ENCODE data around the gene CELF1. TPM values are rescaled to one million over a fixed set of nuclear protein-coding genes. Genes with fewer than 3 reads are reported as not detected.
A peak's percentile ranks its signal among the peaks of the same experiment; 100 is the strongest.

The CELF1 gene
- total and polyA plus RNA-seq, 12 donors = 24.4 to 97.0 (median 85.5) TPM

DNA sequence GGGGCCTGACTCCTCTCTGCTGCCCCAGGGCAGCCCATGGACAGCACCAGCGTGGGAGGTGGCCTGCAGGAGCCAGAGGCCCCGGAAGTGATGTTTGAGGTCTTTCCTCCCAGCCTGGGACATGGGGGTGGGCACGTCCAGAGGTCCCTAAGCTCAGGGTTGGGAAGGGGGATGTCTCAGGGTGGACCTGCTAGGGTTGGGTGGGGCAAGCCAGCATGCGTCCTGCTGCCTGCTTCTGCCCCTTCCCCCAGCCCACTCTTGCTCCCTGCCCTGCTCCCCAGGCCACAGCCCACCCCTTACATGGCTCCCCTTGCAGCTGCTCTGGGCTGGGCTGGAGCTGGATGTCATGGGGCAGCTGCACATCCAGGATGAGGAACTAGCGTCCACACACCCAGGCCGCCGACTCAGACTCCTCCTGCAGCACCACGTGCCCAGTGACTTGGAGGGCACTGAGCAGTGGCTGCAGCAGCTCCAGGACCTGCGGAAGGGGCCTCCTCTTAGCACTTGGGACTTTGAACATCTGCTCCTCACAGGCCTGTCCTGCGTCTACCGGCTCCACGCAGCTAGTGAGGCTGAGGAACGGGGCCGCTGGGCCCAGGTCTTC lies 34.9 kb upstream of the CELF1 start:
- Histone ChIP-seq H3K27ac (peak overlapping the region in 2 of 10 donors; percentile 9 to 56), H3K4me3 (peak overlapping the region in 1 of 10 donors; percentile 28), H3K4me1 (peaks cover 0 to 27% (median 10%) of the 10 kb centered on the region in 9 donors), H3K36me3 (peaks cover 0 to 26% (median 21%) of the 10 kb centered on the region in 9 donors), H3K9me3 (no peaks in the 10 kb centered on the region), H3K27me3 (peaks cover 0 to 39% (median 23%) of the 10 kb centered on the region in 7 donors)
- DNase-seq = peak; percentile 37 to 48
- peak; percentile 18 to 57 (median 48) for ATAC-seq
- WGBS, 2 donors = 81% methylated on average over 14 of the region's 14 CpGs
- intact Hi-C loops (cut with DNase I) = loop anchor here in 1 of 10 donors (10.0 kb wide), 1 partner anchor 747 kb away; no protein-coding TSS in a partner anchor
- TF ChIP-seq, protein P1, sequence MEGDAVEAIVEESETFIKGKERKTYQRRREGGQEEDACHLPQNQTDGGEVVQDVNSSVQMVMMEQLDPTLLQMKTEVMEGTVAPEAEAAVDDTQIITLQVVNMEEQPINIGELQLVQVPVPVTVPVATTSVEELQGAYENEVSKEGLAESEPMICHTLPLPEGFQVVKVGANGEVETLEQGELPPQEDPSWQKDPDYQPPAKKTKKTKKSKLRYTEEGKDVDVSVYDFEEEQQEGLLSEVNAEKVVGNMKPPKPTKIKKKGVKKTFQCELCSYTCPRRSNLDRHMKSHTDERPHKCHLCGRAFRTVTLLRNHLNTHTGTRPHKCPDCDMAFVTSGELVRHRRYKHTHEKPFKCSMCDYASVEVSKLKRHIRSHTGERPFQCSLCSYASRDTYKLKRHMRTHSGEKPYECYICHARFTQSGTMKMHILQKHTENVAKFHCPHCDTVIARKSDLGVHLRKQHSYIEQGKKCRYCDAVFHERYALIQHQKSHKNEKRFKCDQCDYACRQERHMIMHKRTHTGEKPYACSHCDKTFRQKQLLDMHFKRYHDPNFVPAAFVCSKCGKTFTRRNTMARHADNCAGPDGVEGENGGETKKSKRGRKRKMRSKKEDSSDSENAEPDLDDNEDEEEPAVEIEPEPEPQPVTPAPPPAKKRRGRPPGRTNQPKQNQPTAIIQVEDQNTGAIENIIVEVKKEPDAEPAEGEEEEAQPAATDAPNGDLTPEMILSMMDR (IDR thresholded peaks at IDR 0.05) = no peak

- ATAC-seq = no peak
- Histone ChIP-seq H3K27me3 (peaks cover 0 to 33% (median 16%) of the 10 kb centered on the region in 7 donors), H3K4me1 (peaks cover 0 to 27% (median 10%) of the 10 kb centered on the region in 9 donors), H3K36me3 (peaks cover 0 to 33% (median 28%) of the 10 kb centered on the region in 9 donors), H3K27ac (peak overlapping the region in 4 of 10 donors; percentile 9 to 56 (median 38)), H3K4me3 (no peak overlapping the region), H3K9me3 (no peaks in the 10 kb centered on the region)
- TF ChIP-seq, protein P1 (IDR thresholded peaks at IDR 0.05) = no peak
- intact Hi-C loops (cut with DNase I) = loop anchor here in 1 of 10 donors (10.0 kb wide), 1 partner anchor 748 kb away; no protein-coding TSS in a partner anchor
- no peak for DNase-seq
- WGBS, 2 donors = 65 to 70% methylated on average over 6 of the region's 6 CpGs
Observed at GRCh38 chr11:47587039-47587716, 34.2 kb upstream of the CELF1 start.

DNA sequence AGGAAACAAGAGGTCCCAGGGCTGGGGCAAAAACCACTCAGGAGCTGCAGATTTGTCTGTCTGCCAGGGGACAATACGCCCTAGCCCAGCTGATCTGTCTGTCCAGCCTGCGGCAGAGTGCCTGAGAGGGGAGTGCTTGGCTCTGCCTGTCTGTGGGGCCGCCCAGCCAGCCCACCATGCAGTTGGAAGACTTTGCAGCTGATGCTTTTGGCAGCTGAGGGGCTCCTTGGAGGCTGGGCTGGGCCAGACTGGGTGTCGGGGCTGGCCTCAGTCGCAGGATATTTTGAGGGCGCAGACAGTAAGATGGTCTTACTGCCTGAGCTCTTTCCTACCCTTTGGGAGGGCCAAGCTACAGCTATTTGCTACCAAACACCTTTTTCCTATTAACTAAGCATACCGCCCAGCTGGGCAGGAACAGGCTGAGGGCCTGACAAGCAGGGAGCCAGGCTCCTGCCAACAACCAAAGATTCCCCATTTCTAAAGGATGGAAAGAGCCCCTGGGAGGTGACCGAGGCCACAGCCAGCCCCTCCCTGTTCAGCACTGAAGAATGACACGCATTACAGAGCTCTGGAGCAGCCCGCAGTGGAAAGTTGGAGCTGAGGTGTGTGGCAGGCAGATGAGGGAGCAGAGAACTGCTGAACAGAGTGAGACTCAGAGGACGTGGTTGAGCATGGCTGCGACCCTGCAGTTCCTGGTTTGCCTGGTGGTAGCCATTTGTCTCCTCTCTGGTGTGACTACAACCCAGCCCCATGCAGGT lies 33.3 kb upstream of the CELF1 start, which contains the start of gene FAM180B:
Gene FAM180B (plus strand): TSS at position 581 of the 758 bp plus-strand sequence. CDS start 91 bp downstream, at position 672.
- intact Hi-C loops (cut with DNase I) = loop anchor here in 1 of 10 donors (10.0 kb wide), 1 partner anchor 749 kb away; no protein-coding TSS in a partner anchor
- Histone ChIP-seq H3K27me3 (peaks cover 0 to 25% (median 14%) of the 10 kb centered on the region in 7 donors), H3K27ac (peak within 1 kb of the TSS in 6 of 10 donors; percentile 9 to 56 (median 40)), H3K4me3 (no peak within 1 kb of the TSS), H3K9me3 (no peaks in the 10 kb centered on the region), H3K36me3 (peaks cover 0 to 42% (median 37%) of the 10 kb centered on the region in 9 donors), H3K4me1 (peaks cover 0 to 27% (median 10%) of the 10 kb centered on the region in 9 donors)
- TF ChIP-seq, protein P1 (IDR thresholded peaks at IDR 0.05) = no peak
- ATAC-seq = peak in 6 of 8 donors; percentile 17 to 83 (median 50)
- WGBS, 2 donors = 64 to 65% methylated on average over 12 of the region's 12 CpGs
- no peak for DNase-seq

DNA sequence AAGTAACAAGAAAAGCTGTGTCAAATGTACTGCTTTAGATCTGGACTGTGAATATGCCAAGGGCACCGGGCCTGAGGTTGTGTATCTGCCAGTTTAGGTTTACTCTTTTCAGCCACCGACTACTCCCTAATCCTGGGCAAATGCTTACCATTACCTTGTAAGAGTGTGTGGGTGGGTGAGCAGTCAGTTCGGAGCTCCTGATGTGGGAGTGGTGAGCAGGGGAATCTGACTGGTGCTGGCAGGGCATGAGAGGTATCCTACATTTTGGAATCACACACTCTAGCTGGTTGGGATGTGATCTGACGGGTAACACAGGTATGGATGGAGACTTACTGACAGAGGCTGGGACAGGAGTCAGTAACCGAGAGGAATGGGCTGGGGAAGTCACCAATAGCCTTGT lies 30.9 kb upstream of the CELF1 start:
- H3K27me3 ChIP-seq = peaks cover 0 to under 1% (median 0%) of the 10 kb centered on the region in 7 donors
- peaks cover 0 to 35% (median 23%) of the 10 kb centered on the region in 9 donors for H3K4me1 ChIP-seq
- intact Hi-C loops (cut with DNase I) = loop anchor here in 1 of 10 donors (10.0 kb wide), 1 partner anchor 751 kb away; no protein-coding TSS in a partner anchor
- WGBS, 2 donors = 90 to 93% methylated on average over 5 of the region's 5 CpGs
- no peak overlapping the region for H3K27ac ChIP-seq
- ATAC-seq (no peak), DNase-seq (no peak)
- peaks cover 0 to 54% (median 47%) of the 10 kb centered on the region in 9 donors for H3K36me3 ChIP-seq
- no peak overlapping the region for H3K4me3 ChIP-seq
- TF ChIP-seq, protein P1 (IDR thresholded peaks at IDR 0.05) = no peak
- no peaks in the 10 kb centered on the region for H3K9me3 ChIP-seq
